Breast epithelium (tissue), 4 donors: ENCODE measurements around the gene GNPTAB. TPM values are rescaled to one million over a fixed set of nuclear protein-coding genes. Genes with fewer than 3 reads are reported as not detected.

Source experiments
- DNase-seq, 2 donors: peaks; one replicate each; pipeline ENCODE4 v3.0.0-alpha.2; 2019; ENCODE audit warnings: low spot score in 2 of 2
- H3K27ac ChIP-seq, 2 donors: fragments of 200-600 bp; sonication (generic) in 1 of 2; one replicate each; pipeline ENCODE4 v1.5.1; 2016 to 2019; ENCODE audit warnings: mild to moderate bottlenecking in 1 of 2
- H3K27me3 ChIP-seq, 2 donors: fragments of 200-600 bp; sonication (generic) in 1 of 2; one replicate each; pipeline versions ENCODE4 v1.5.1 to v1.6.0; 2017 to 2019; ENCODE audit warnings: control low read depth in 1 of 2, mild to moderate bottlenecking in 1 of 2
- H3K36me3 ChIP-seq: fragments of 200-600 bp; one replicate; pipeline ENCODE4 v1.5.1; 2019
- H3K4me1 ChIP-seq, 2 donors: fragments of 200-600 bp; sonication (generic); one replicate each; pipeline ENCODE4 v1.5.1; 2016 to 2019; ENCODE audit warnings: control low read depth in 1 of 2
- H3K4me3 ChIP-seq, 3 donors: fragments of 200-600 bp; sonication (generic); 1 replicate in 2 of 3; 2 replicates in 1 of 3; pipeline ENCODE4 v1.5.1; 2016 to 2019; ENCODE audit warnings: mild to moderate bottlenecking in 3 of 3, moderate library complexity in 2 of 3
- H3K9me3 ChIP-seq, 2 donors: fragments of 200-600 bp; sonication (generic) in 1 of 2; one replicate each; pipeline ENCODE4 v1.5.1; 2016 to 2019; ENCODE audit warnings: control low read depth in 1 of 2
- CTCF ChIP-seq, 3 donors: fragments of 450-650 bp; IDR thresholded peaks; one replicate each; pipeline ENCODE4 v1.5.1; 2016 to 2017; ENCODE audit warnings: antibody characterized with exemption in 3 of 3, mild to moderate bottlenecking in 3 of 3, moderate library complexity in 3 of 3
- POLR2A ChIP-seq: fragments of 450-650 bp; IDR thresholded peaks from one replicate; pipeline ENCODE4 v1.6.1; 2016; ENCODE audit warnings: antibody characterized with exemption, mild to moderate bottlenecking, moderate library complexity
- POLR2AphosphoS5 ChIP-seq, 3 donors: sonication (generic); formaldehyde crosslinking; IDR thresholded peaks; one replicate each; pipeline ENCODE4 v1.6.1; 2017; ENCODE audit warnings: antibody characterized with exemption in 3 of 3
- intact Hi-C: fragments of 100-400 bp; cut with DNase I; formaldehyde crosslinking; loops from one replicate; pipeline ENCODE4 v1.15.1; 2023; ENCODE audit warnings: low total_unique reads
- total RNA-seq, 3 donors: library from RNA; depleted of rRNA; stranded (reverse); fragments of >200 nt; gene quantifications; one replicate each; pipeline ENCODE4 v1.1.0, GENCODE V29; 2016

The GNPTAB gene
- total RNA-seq, 3 donors from 2014 or later, result 37.4 to 59.0 (median 39.7) TPM

- H3K27ac ChIP-seq, result peak overlapping the region; percentile 87 to 93
- no peaks in the 10 kb centered on the region for H3K27me3 ChIP-seq
- no peak for TF ChIP-seq CTCF (IDR thresholded peaks at IDR 0.05)
- TF ChIP-seq POLR2A, result no peak
- TF ChIP-seq POLR2AphosphoS5 (IDR thresholded peaks at IDR 0.05), result no peak
- H3K36me3 ChIP-seq, result no peaks in the 10 kb centered on the region
- H3K4me1 ChIP-seq, result peaks cover 0 to 3% of the 10 kb centered on the region in 2 donors
- H3K4me3 ChIP-seq, result peak overlapping the region; percentile 83 to 99 (median 83)
- H3K9me3 ChIP-seq, result no peaks in the 10 kb centered on the region
- no peak for DNase-seq
- intact Hi-C loops, result no loop called here
Measured at GRCh38 chr12:101696251-101697196, 134.2 kb downstream of the GNPTAB start.

- DNase-seq, result no peak
- Histone ChIP-seq H3K36me3 (no peaks in the 10 kb centered on the region), H3K27ac (peak overlapping the region; percentile 0 to 62), H3K27me3 (no peaks in the 10 kb centered on the region), H3K9me3 (no peaks in the 10 kb centered on the region), H3K4me3 (no peak overlapping the region), H3K4me1 (peaks cover 0 to 3% of the 10 kb centered on the region in 2 donors)
- TF ChIP-seq POLR2A (no peak), POLR2AphosphoS5 (IDR thresholded peaks at IDR 0.05) (no peak), CTCF (IDR thresholded peaks at IDR 0.05) (no peak)
- intact Hi-C loops, result no loop called here
Measured at GRCh38 chr12:101695706-101696105, 135.1 kb downstream of the GNPTAB start.

Other genes starting within 250 kb of the GNPTAB start
- gene MYBPC1, start 236.0 kb downstream of the GNPTAB start, total RNA-seq, result 100 to 1,000 TPM in 1 of 3 donors, 10 to 100 TPM in 1, under 1 TPM in 1; 0.64 to 395 (median 92.2) TPM
- 100 to 1,000 TPM; 148 to 334 (median 278) TPM for gene CHPT1, start 133.3 kb downstream of the GNPTAB start, total RNA-seq
- gene SYCP3, start 91.5 kb downstream of the GNPTAB start, total RNA-seq, result under 1 TPM in 2 of 3 donors, not detected in 1; 0.16 to 0.33 TPM
- 10 to 100 TPM; 31.2 to 32.4 (median 31.6) TPM for gene DRAM1, start 46.6 kb upstream of the GNPTAB start, total RNA-seq
- gene WASHC3, start 231.0 kb upstream of the GNPTAB start, total RNA-seq, result 10 to 100 TPM; 68.1 to 99.9 (median 74.1) TPM